HepG2 (cell line): ENCODE measurements around the gene RIMKLB. TPM values are rescaled to one million over a fixed set of nuclear protein-coding genes. Genes with fewer than 3 reads are reported as not detected.
"Not testable (repeated sequence)": the region's sequence is repeated elsewhere in the genome, so short reads cannot be mapped to it uniquely, and the experiment has no call there.

ENCODE experiments used
- ATAC-seq: fragments of 200-7000 bp; cut with Tn5 transposase; 3 replicates; pipeline ENCODE4 v1.9.1; 2020; ENCODE audit warnings: mild to moderate bottlenecking, moderate library complexity
- BruUV-seq: library from RNA; stranded (reverse); fragments of 400-500 nt; replicated peaks from 2 replicates; lab custom pipeline; 2021; lab: Mats Ljungman, UMichigan
- CTCF ChIA-PET: fragments of 300-600 bp; formaldehyde crosslinking; extraction: SDS; loops from one replicate; lab custom pipeline; 2021; ENCODE audit warnings: low total read pairs, inconsistent platforms, low intra/inter-chr PET ratio; lab: Yijun Ruan, JAX
- POLR2A ChIA-PET: fragments of 350-600 bp; sonication (Branson Sonifier 250); formaldehyde crosslinking; loops from one replicate; lab custom pipeline; 2020; ENCODE audit warnings: antibody characterized with exemption, inconsistent platforms; lab: Yijun Ruan, JAX
- DNase-seq: peaks from one replicate; pipeline ENCODE4 v3.0.0-alpha.2; 2015; ENCODE audit warnings: low spot score
- FAIRE-seq: peaks from 3 replicates; lab custom pipeline; 2011; peaks lifted over from hg19 to GRCh38; lab: Jason Lieb, UNC
- H2AFZ ChIP-seq: one replicate; pipeline ENCODE4 v1.6.1; 2011; ENCODE audit warnings: low read length, inconsistent platforms
- H3K27ac ChIP-seq: fragments of 300-600 bp; 3 replicates; pipeline ENCODE4 v1.8.0; 2011; ENCODE audit warnings: mixed run types, mild to moderate bottlenecking, mixed read lengths, low read length, inconsistent platforms; ENCODE audit not compliant: insufficient read depth; ENCODE audit errors: extremely low read length
- H3K27me3 ChIP-seq, 2 experiments: fragments of 200-600 bp in 1 of 2; 2 replicates in 1 of 2; 3 replicates in 1 of 2; pipeline versions ENCODE4 v1.6.0 to v1.8.0; 2011; ENCODE audit warnings: low read length in 2 of 2, mild to moderate bottlenecking in 2 of 2, moderate library complexity in 2 of 2, inconsistent platforms in 1 of 2; ENCODE audit not compliant: insufficient read depth in 2 of 2, control insufficient read depth in 1 of 2
- H3K36me3 ChIP-seq, 2 experiments: fragments of 200-600 bp in 1 of 2; replicated peaks in 1 of 2; 2 replicates in 1 of 2; 3 replicates in 1 of 2; pipeline versions ENCODE4 v1.5.1 to v1.8.0; 2011; ENCODE audit warnings: low read length in 2 of 2, inconsistent platforms in 1 of 2; ENCODE audit not compliant: insufficient read depth in 2 of 2, control insufficient read depth in 1 of 2
- H3K4me1 ChIP-seq: 2 replicates; pipeline ENCODE4 v1.5.1; 2012; ENCODE audit warnings: low read length, inconsistent platforms; ENCODE audit not compliant: insufficient read depth
- H3K4me2 ChIP-seq: 2 replicates; pipeline ENCODE4 v1.6.0; 2011; ENCODE audit warnings: low read depth, low read length, inconsistent platforms
- H3K4me3 ChIP-seq, 3 experiments: fragments of 200-600 bp in 1 of 3; sonication (generic), shearing (Covaris generic) in 1 of 3; replicated peaks in 1 of 3; 2 replicates each; pipeline ENCODE4 v1.5.1; 2011 to 2016; ENCODE audit warnings: low read length in 3 of 3, inconsistent platforms in 2 of 3, low read depth in 2 of 3, mild to moderate bottlenecking in 2 of 3, control low read depth in 1 of 3, mixed read lengths in 1 of 3; ENCODE audit not compliant: insufficient read depth in 1 of 3
- H3K79me2 ChIP-seq: one replicate; pipeline ENCODE4 v1.6.1; 2011; ENCODE audit warnings: low read length, inconsistent platforms; ENCODE audit not compliant: insufficient read depth
- H3K9ac ChIP-seq: 2 replicates; pipeline ENCODE4 v1.6.0; 2011; ENCODE audit warnings: mild to moderate bottlenecking, low read depth, low read length, inconsistent platforms; ENCODE audit not compliant: insufficient read depth
- H3K9me3 ChIP-seq: 2 replicates; pipeline ENCODE4 v1.5.1; 2012; ENCODE audit warnings: mild to moderate bottlenecking, low read length
- H4K20me1 ChIP-seq: 2 replicates; pipeline ENCODE4 v1.6.0; 2011; ENCODE audit warnings: inconsistent platforms, mild to moderate bottlenecking, low read length, moderate library complexity; ENCODE audit not compliant: insufficient read depth
- MNT ChIP-seq: fragments of 450-650 bp; IDR thresholded peaks from 2 replicates; pipeline ENCODE4 v1.6.1; 2016
- WGBS: methylation state at CpG from one replicate; pipeline ENCODE4 v1.1.6; 2017; ENCODE audit warnings: low lambda C conversion rate; 5-methylcytosine and 5-hydroxymethylcytosine counted together
- in situ Hi-C: cut with HindIII; loops from 2 replicates; pipeline ENCODE4 v1.10.0; 2017; ENCODE audit warnings: low pct_unique_long_range_greater_than_20kb; ENCODE audit not compliant: extremely low pct_ligation_motif_present
- intact Hi-C: fragments of 100-400 bp; cut with micrococcal nuclease; formaldehyde crosslinking; loops from one replicate; pipeline ENCODE4 v1.10.0; 2022; ENCODE audit not compliant: unreplicated experiment
- polyA plus RNA-seq, 8 experiments: library from polyadenylated mRNA; depleted of rRNA in 3 of 8; stranded (reverse) in 7 of 8; unstranded in 1 of 8; fragments of >200 nt; fragmentation: Illumina TruSeq in 4 of 8; extraction: Trizol in 4 of 8; gene quantifications; 2 replicates each; pipeline versions ENCODE4 v1.2.1 to v1.2.3, GENCODE V29; 2011 to 2016; ENCODE audit warnings: low read depth in 4 of 8, missing spikeins in 1 of 8, mixed read lengths in 1 of 8; ENCODE audit not compliant: insufficient read depth in 1 of 8
- total RNA-seq, 5 experiments: library from RNA; depleted of rRNA; stranded (reverse); fragments of >200 nt; fragmentation: Illumina TruSeq; extraction: Trizol; gene quantifications; 2 replicates each; pipeline ENCODE4 v1.2.3, GENCODE V29; 2016; ENCODE audit warnings: low read depth in 1 of 5

Gene RIMKLB
- total and polyA plus RNA-seq, 2 of the 13 experiments (the other 11 are each of a cell fraction or from before 2014, with no cell fraction given), result 0.33 to 0.40 TPM

DNA sequence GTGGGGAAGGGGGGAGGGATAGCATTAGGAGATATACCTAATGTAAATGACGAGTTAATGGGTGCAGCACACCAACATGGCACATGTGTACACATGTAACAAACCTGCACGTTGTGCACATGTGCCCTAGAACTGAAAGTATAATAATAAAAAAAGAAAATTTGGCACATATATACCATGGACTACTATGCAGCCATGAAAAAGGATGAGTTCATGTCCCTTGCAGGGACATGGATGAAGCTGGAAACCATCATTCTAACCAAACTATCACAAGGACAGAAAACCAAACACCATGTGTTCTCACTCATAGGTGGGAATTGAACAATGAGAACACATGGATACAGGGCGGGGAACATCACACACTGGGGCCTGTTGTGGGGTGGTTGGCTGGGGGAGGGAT, 103.4 kb downstream of the RIMKLB start:
- H3K36me3 ChIP-seq, DNase-seq, FAIRE-seq, H3K4me2 ChIP-seq, CTCF ChIA-PET, ATAC-seq, H3K27ac ChIP-seq, H3K4me3 ChIP-seq, H2AFZ ChIP-seq, intact Hi-C loops, in situ Hi-C loops, H3K9me3 ChIP-seq, H4K20me1 ChIP-seq, H3K9ac ChIP-seq, H3K27me3 ChIP-seq, H3K79me2 ChIP-seq, POLR2A ChIA-PET, BruUV-seq, H3K4me1 ChIP-seq: not testable (repeated sequence)
- TF ChIP-seq MNT, result peak; percentile 43
- 12% methylated on average over 3 of the region's 3 CpGs for WGBS

GRCh38 chr12:8804833-8805232, 107.0 kb downstream of the RIMKLB start:
- H2AFZ ChIP-seq, H3K4me3 ChIP-seq, H3K79me2 ChIP-seq, H3K27me3 ChIP-seq, H3K27ac ChIP-seq, in situ Hi-C loops, H3K36me3 ChIP-seq, DNase-seq, H3K4me1 ChIP-seq, CTCF ChIA-PET, FAIRE-seq, BruUV-seq, H3K9ac ChIP-seq, H4K20me1 ChIP-seq, intact Hi-C loops, H3K4me2 ChIP-seq, POLR2A ChIA-PET, ATAC-seq, H3K9me3 ChIP-seq: not testable (repeated sequence)
- 27% methylated on average over 3 of the region's 3 CpGs for WGBS

GRCh38 chr12:8805487-8805886, 107.7 kb downstream of the RIMKLB start:
- H3K4me3 ChIP-seq, H4K20me1 ChIP-seq, DNase-seq, in situ Hi-C loops, H3K4me1 ChIP-seq, H3K27me3 ChIP-seq, FAIRE-seq, H3K9ac ChIP-seq, H3K27ac ChIP-seq, H2AFZ ChIP-seq, H3K4me2 ChIP-seq, POLR2A ChIA-PET, BruUV-seq, CTCF ChIA-PET, ATAC-seq, H3K9me3 ChIP-seq, H3K36me3 ChIP-seq, H3K79me2 ChIP-seq, intact Hi-C loops: not testable (repeated sequence)
- WGBS, result 39% methylated on average over 11 of the region's 11 CpGs

- POLR2A ChIA-PET, H4K20me1 ChIP-seq, intact Hi-C loops, DNase-seq, H3K27ac ChIP-seq, H3K79me2 ChIP-seq, H2AFZ ChIP-seq, H3K4me1 ChIP-seq, H3K4me3 ChIP-seq, CTCF ChIA-PET, in situ Hi-C loops, H3K4me2 ChIP-seq, ATAC-seq, H3K27me3 ChIP-seq, H3K9me3 ChIP-seq, FAIRE-seq, H3K36me3 ChIP-seq, BruUV-seq, H3K9ac ChIP-seq: not testable (repeated sequence)
- 29% methylated on average over 1 of the region's 11 CpGs for WGBS
Measured at GRCh38 chr12:8807084-8807483, 109.3 kb downstream of the RIMKLB start.
